CD14-positive monocyte (primary cell): ENCODE data around the gene EARS2. TPM values are rescaled to one million over a fixed set of nuclear protein-coding genes. Genes with fewer than 3 reads are reported as not detected.

Experiments used
- DNase-seq, 3 donors: peaks; one replicate each; pipeline ENCODE4 v3.0.0-alpha.2; 2011 to 2022
- H2AFZ ChIP-seq: 2 replicates; pipeline ENCODE4 v1.6.0; 2012; ENCODE audit warnings: mild to moderate bottlenecking, low read depth, low read length, inconsistent platforms; ENCODE audit not compliant: insufficient read depth, poor library complexity, severe bottlenecking
- H3K27ac ChIP-seq, 2 donors: 1 replicate in 1 of 2; 2 replicates in 1 of 2; pipeline ENCODE4 v1.5.1; 2012 to 2013; ENCODE audit warnings: low read length in 2 of 2, control low read depth in 1 of 2, inconsistent platforms in 1 of 2, low read depth in 1 of 2, mild to moderate bottlenecking in 1 of 2
- H3K27me3 ChIP-seq, 2 donors: one replicate each; pipeline versions ENCODE4 v1.6.0 to v1.6.1; 2011 to 2013; ENCODE audit warnings: low read length in 2 of 2; ENCODE audit not compliant: control insufficient read depth in 2 of 2, insufficient read depth in 2 of 2
- H3K36me3 ChIP-seq, 2 donors: replicated peaks in 1 of 2; 1 replicate in 1 of 2; 2 replicates in 1 of 2; pipeline versions ENCODE4 v1.5.1 to v1.6.1; 2012 to 2013; ENCODE audit warnings: low read length in 2 of 2, control low read depth in 1 of 2, inconsistent platforms in 1 of 2, mild to moderate bottlenecking in 1 of 2; ENCODE audit not compliant: insufficient read depth in 2 of 2, control insufficient read depth in 1 of 2
- H3K4me1 ChIP-seq, 2 donors: 1 replicate in 1 of 2; 2 replicates in 1 of 2; pipeline versions ENCODE4 v1.5.1 to v1.6.1; 2012 to 2013; ENCODE audit warnings: low read length in 2 of 2, control low read depth in 1 of 2, inconsistent platforms in 1 of 2, mild to moderate bottlenecking in 1 of 2, moderate library complexity in 1 of 2; ENCODE audit not compliant: insufficient read depth in 2 of 2, control insufficient read depth in 1 of 2
- H3K4me2 ChIP-seq: replicated peaks from 2 replicates; pipeline ENCODE3; 2012; ENCODE audit warnings: low read length, moderate library complexity, mild to moderate bottlenecking; ENCODE audit not compliant: poor library complexity, severe bottlenecking; ENCODE audit errors: extremely low read depth
- H3K4me3 ChIP-seq, 3 experiments: fragments of 200-600 bp in 1 of 3; sonication (generic) in 1 of 3; replicated peaks in 1 of 3; 1 replicate in 2 of 3; 2 replicates in 1 of 3; pipeline ENCODE4 v1.5.1; 2011 to 2013; ENCODE audit warnings: low read length in 3 of 3, mild to moderate bottlenecking in 3 of 3, control low read depth in 2 of 3, low read depth in 2 of 3, inconsistent platforms in 1 of 3, moderate library complexity in 1 of 3
- H3K79me2 ChIP-seq: 2 replicates; pipeline ENCODE4 v1.6.0; 2012; ENCODE audit warnings: mild to moderate bottlenecking, control low read depth, inconsistent platforms, low read length, moderate library complexity; ENCODE audit not compliant: insufficient read depth
- H3K9ac ChIP-seq: 2 replicates; pipeline ENCODE4 v1.6.0; 2017; ENCODE audit warnings: low read length, mild to moderate bottlenecking; ENCODE audit not compliant: insufficient read depth, poor library complexity, severe bottlenecking
- H3K9me3 ChIP-seq, 2 donors: replicated peaks in 1 of 2; 1 replicate in 1 of 2; 2 replicates in 1 of 2; pipeline versions ENCODE4 v1.5.1 to v1.6.1; 2012 to 2013; ENCODE audit warnings: low read length in 2 of 2, control low read depth in 1 of 2; ENCODE audit not compliant: control insufficient read depth in 1 of 2, insufficient read depth in 1 of 2
- H4K20me1 ChIP-seq: 2 replicates; pipeline ENCODE4 v1.6.0; 2012; ENCODE audit warnings: mild to moderate bottlenecking, low read length, control low read depth, moderate library complexity; ENCODE audit not compliant: insufficient read depth
- H3K27ac Mint-ChIP-seq, 7 donors: one replicate each; pipeline ENCODE4 v1.8.0; 2020; ENCODE audit warnings: mild to moderate bottlenecking in 7 of 7, mixed read lengths in 7 of 7, moderate library complexity in 6 of 7, inconsistent platforms in 2 of 7
- H3K27me3 Mint-ChIP-seq, 3 donors: one replicate each; pipeline ENCODE4 v1.8.0; 2021 to 2022; ENCODE audit warnings: low read depth in 3 of 3, mild to moderate bottlenecking in 3 of 3, mixed read lengths in 3 of 3, moderate library complexity in 3 of 3, inconsistent platforms in 1 of 3
- H3K36me3 Mint-ChIP-seq, 2 donors: one replicate each; pipeline ENCODE4 v1.8.0; 2020; ENCODE audit warnings: mixed read lengths in 2 of 2, inconsistent platforms in 1 of 2, mild to moderate bottlenecking in 1 of 2
- H3K4me1 Mint-ChIP-seq: one replicate; pipeline ENCODE4 v1.8.0; 2020; ENCODE audit warnings: mild to moderate bottlenecking, mixed read lengths
- H3K4me3 Mint-ChIP-seq, 2 donors: one replicate each; pipeline ENCODE4 v1.8.0; 2020; ENCODE audit warnings: mild to moderate bottlenecking in 2 of 2, mixed read lengths in 2 of 2, moderate library complexity in 1 of 2
- H3K9me3 Mint-ChIP-seq, 7 donors: one replicate each; pipeline ENCODE4 v1.8.0; 2020 to 2022; ENCODE audit warnings: mixed read lengths in 7 of 7, mild to moderate bottlenecking in 6 of 7, moderate library complexity in 6 of 7, inconsistent platforms in 2 of 7
- WGBS: methylation state at CpG from one replicate; pipeline ENCODE4 v1.1.5; 2013; ENCODE audit warnings: missing lambda C conversion rate; ENCODE audit not compliant: insufficient coverage; 5-methylcytosine and 5-hydroxymethylcytosine counted together
- intact Hi-C, 2 donors: fragments of 100-400 bp; cut with micrococcal nuclease; formaldehyde crosslinking; loops; one replicate each; pipeline versions ENCODE4 v1.15.0 to v1.15.1; 2023
- polyA plus RNA-seq, 3 donors: library from polyadenylated mRNA; depleted of rRNA in 1 of 3; unstranded in 2 of 3; stranded (reverse) in 1 of 3; fragments of 300-500 nt in 2 of 3; fragments of >200 nt in 1 of 3; fragmentation: Illumina TruSeq in 2 of 3; gene quantifications; 1 replicate in 2 of 3; 2 replicates in 1 of 3; pipeline ENCODE4 v1.2.3, GENCODE V29; 2012 to 2021
- TF ChIP-seq, protein P1 (sequence below): fragments of 200-600 bp; IDR thresholded peaks from one replicate; pipeline ENCODE4 v1.8.0; 2022; ENCODE audit warnings: antibody characterized with exemption, mild to moderate bottlenecking

Gene EARS2
- polyA plus RNA-seq, 3 donors, result 2.9 to 4.7 (median 4.2) TPM

- Mint-ChIP-seq H3K27me3 (no peaks in the 10 kb centered on the region), H3K27ac (peak overlapping the region in 4 of 7 donors; percentile 27 to 71 (median 64)), H3K4me3 (no peak overlapping the region), H3K9me3 (no peaks in the 10 kb centered on the region), H3K36me3 (peaks cover 17 to 24% of the 10 kb centered on the region in 2 donors), H3K4me1 (peaks cover 15% of the 10 kb centered on the region)
- intact Hi-C loops, result loop anchor here in 1 of 2 donors (2.0 kb wide), 1 partner anchor 38 kb away; no protein-coding TSS in a partner anchor
- H3K4me1 ChIP-seq, result peaks cover 16% of the 10 kb centered on the region in 2 donors
- H3K4me2 ChIP-seq, result no peak overlapping the region
- no peaks in the 10 kb centered on the region for H3K27me3 ChIP-seq
- H3K9me3 ChIP-seq, result no peaks in the 10 kb centered on the region
- peak overlapping the region; percentile 44 for H2AFZ ChIP-seq
- 55% methylated on average over 3 of the region's 11 CpGs for WGBS
- H3K36me3 ChIP-seq, result peaks cover 12 to 26% of the 10 kb centered on the region in 2 donors
- peak in 1 of 3 donors; percentile 27 for DNase-seq
- peaks cover 20% of the 10 kb centered on the region for H4K20me1 ChIP-seq
- H3K9ac ChIP-seq, result no peak overlapping the region
- H3K79me2 ChIP-seq, result peaks cover 37% of the 10 kb centered on the region
- TF ChIP-seq, protein P1, sequence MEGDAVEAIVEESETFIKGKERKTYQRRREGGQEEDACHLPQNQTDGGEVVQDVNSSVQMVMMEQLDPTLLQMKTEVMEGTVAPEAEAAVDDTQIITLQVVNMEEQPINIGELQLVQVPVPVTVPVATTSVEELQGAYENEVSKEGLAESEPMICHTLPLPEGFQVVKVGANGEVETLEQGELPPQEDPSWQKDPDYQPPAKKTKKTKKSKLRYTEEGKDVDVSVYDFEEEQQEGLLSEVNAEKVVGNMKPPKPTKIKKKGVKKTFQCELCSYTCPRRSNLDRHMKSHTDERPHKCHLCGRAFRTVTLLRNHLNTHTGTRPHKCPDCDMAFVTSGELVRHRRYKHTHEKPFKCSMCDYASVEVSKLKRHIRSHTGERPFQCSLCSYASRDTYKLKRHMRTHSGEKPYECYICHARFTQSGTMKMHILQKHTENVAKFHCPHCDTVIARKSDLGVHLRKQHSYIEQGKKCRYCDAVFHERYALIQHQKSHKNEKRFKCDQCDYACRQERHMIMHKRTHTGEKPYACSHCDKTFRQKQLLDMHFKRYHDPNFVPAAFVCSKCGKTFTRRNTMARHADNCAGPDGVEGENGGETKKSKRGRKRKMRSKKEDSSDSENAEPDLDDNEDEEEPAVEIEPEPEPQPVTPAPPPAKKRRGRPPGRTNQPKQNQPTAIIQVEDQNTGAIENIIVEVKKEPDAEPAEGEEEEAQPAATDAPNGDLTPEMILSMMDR, result no peak
- H3K27ac ChIP-seq, result peak overlapping the region in 1 of 2 donors; percentile 48
- no peak overlapping the region for H3K4me3 ChIP-seq
Observed at GRCh38 chr16:23597003-23597756, 40.0 kb upstream of the EARS2 start.

DNA sequence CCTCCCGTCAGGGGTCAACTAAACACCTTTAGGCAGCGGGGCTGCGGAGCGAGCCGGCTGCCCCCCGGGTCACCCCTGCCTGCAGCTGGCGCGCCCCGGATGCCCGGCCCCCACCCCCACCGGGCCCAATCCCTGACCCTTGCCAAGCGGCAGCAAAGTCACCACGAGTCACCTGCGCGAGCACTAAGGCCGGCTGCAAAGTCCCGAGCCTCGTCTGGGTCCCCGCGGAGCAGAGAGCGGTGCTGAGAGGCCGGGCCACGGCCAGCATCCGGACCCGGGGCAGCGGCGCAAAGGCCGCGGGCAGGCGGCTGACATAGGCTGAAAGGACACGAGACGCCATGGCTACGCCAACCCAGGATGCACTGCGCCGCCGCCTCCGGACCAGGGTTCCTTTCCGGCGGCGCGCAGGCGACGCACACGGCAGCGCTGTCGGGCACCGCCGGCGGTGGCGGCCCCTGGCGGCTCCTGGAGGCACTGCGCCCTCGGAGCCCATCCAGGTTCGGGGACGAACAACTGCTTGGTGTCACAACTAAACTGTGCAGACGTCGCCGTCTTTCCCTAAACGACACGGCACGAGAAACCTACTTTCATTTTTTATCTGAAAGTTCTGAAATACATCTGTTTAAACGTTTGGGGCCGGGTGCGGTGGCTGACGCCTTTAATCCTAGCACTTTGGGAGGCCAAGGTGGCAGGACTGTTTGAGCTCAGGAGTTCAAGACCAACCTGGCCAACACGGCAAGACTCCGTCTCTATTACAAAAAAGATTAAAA, 39.0 kb upstream of the EARS2 start, which contains the start of gene NDUFAB1:
Gene NDUFAB1, minus strand, starts transcription at position 366 of the 770 bp plus-strand sequence. Its CDS starts 26 bp downstream, at position 340.
- WGBS, result under 1% methylated on average over 65 of the region's 67 CpGs
- intact Hi-C loops, result loop anchor here (1.0 to 2.0 kb wide), 2 partner anchors 37 to 39 kb away; partner anchors contain the start of genes EARS2 (in 1 of the 2) and UBFD1 (in 1 of the 2)
- H3K36me3 Mint-ChIP-seq, result peaks cover 19 to 25% of the 10 kb centered on the region in 2 donors

More for the DNA sequence above, 39.0 kb upstream of the EARS2 start, which contains the start of gene NDUFAB1:
- no peaks in the 10 kb centered on the region for H3K27me3 ChIP-seq
- H4K20me1 ChIP-seq, result peaks cover 30% of the 10 kb centered on the region
- peak; percentile 84 to 88 (median 86) for DNase-seq
- peak within 1 kb of the TSS; percentile 93 for H2AFZ ChIP-seq
- Mint-ChIP-seq H3K9me3 (no peaks in the 10 kb centered on the region), H3K4me3 (peak within 1 kb of the TSS; percentile 84 to 86), H3K4me1 (peaks cover 15% of the 10 kb centered on the region), H3K27ac (peak within 1 kb of the TSS; percentile 71 to 86 (median 82)), H3K27me3 (no peaks in the 10 kb centered on the region)
- peaks cover 16% of the 10 kb centered on the region in 2 donors for H3K4me1 ChIP-seq
- H3K4me3 ChIP-seq, result peak within 1 kb of the TSS; percentile 79 to 97 (median 93)
- peaks cover 48% of the 10 kb centered on the region for H3K79me2 ChIP-seq
- no peaks in the 10 kb centered on the region for H3K9me3 ChIP-seq
- peak within 1 kb of the TSS; percentile 88 for H3K4me2 ChIP-seq
- H3K9ac ChIP-seq, result peak within 1 kb of the TSS; percentile 91
- peaks cover 22 to 28% of the 10 kb centered on the region in 2 donors for H3K36me3 ChIP-seq
- H3K27ac ChIP-seq, result peak within 1 kb of the TSS; percentile 48 to 85
- TF ChIP-seq, protein P1, result peak; percentile 98
